GM12801 (cell line): Measurements from ENCODE around the gene ADGRG2.

Experiments used
- TF ChIP-seq, protein P1 (sequence below): IDR thresholded peaks from one replicate; pipeline ENCODE4 v1.5.1; 2011; ENCODE audit warnings: control low read depth; ENCODE audit not compliant: insufficient read length; ENCODE audit errors: extremely low read depth

ADGRG2 gene

GRCh38 chrX:19024366-19024765 lies 97.9 kb downstream of the ADGRG2 start:
- TF ChIP-seq, protein P1, sequence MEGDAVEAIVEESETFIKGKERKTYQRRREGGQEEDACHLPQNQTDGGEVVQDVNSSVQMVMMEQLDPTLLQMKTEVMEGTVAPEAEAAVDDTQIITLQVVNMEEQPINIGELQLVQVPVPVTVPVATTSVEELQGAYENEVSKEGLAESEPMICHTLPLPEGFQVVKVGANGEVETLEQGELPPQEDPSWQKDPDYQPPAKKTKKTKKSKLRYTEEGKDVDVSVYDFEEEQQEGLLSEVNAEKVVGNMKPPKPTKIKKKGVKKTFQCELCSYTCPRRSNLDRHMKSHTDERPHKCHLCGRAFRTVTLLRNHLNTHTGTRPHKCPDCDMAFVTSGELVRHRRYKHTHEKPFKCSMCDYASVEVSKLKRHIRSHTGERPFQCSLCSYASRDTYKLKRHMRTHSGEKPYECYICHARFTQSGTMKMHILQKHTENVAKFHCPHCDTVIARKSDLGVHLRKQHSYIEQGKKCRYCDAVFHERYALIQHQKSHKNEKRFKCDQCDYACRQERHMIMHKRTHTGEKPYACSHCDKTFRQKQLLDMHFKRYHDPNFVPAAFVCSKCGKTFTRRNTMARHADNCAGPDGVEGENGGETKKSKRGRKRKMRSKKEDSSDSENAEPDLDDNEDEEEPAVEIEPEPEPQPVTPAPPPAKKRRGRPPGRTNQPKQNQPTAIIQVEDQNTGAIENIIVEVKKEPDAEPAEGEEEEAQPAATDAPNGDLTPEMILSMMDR: no peak

- TF ChIP-seq, protein P1: no peak
Measured at GRCh38 chrX:19019996-19020395, 102.3 kb downstream of the ADGRG2 start.

DNA sequence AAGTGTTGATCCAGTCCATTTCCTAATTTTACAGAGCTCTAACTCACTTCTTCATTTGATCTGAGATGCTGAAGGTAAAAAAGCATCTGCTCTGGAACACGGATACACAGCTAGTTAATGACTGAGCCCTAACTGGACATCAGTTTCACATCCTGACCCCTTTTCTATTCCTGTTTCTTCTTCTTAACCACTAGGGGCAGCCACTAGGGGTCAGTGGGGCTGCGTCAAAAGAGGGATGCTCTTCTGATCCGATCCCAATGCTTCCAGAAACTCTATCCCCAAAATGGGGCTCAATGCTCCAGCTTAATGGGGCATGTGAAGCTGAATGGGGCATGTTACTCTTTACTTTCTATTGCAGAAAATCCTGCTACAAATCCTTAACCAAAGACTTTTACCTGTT lies 105.0 kb downstream of the ADGRG2 start:
- TF ChIP-seq, protein P1: no peak

GRCh38 chrX:19007868-19008267 lies 114.4 kb downstream of the ADGRG2 start:
- TF ChIP-seq, protein P1: no peak

DNA sequence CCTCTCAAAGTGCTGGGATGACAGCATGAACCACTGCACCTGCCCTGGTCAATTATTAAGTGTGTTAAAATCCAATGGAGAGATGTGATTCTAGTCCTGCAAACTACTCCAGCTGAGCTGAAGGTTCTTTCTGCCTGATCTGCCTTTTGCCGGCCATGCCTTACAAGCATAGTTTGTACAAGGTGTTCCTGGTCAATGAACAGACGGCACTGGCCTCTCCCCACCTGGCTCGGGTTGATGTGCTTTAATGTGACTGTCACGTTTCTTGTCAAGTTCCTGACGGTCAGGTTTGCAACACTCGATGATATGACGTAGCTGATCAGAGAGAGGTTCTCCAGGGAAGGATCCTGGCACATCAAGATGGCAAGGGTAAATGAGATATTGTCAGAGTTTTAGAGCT lies 115.3 kb downstream of the ADGRG2 start:
- TF ChIP-seq, protein P1: no peak

DNA sequence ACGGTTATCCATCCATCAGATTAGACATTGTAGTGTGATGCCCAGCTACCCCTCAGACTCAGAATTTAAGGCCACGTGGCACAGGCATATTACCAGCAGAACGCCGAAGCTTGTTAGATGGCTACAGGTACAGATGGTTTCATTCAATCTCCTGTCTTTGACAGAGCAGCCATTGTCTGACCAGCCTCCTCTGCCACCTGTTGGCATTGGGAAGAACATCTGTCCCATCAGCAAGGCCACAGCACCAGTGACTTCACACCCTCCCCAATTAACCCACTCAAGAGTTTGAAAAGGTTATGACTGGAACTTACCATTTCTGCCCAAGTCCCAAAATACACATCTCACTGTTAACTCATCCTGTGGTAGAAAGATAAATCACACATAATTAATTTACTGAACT lies 116.4 kb downstream of the ADGRG2 start:
- TF ChIP-seq, protein P1: no peak

GRCh38 chrX:19003756-19004155 lies 118.5 kb downstream of the ADGRG2 start:
- TF ChIP-seq, protein P1: no peak

GRCh38 chrX:18998653-18999052 lies 123.6 kb downstream of the ADGRG2 start:
- TF ChIP-seq, protein P1: no peak
